ENCODE data around the gene TMEM248. TPM values are rescaled to one million over a fixed set of nuclear protein-coding genes. Genes with fewer than 3 reads are reported as not detected.
"Not testable (repeated sequence)": the region's sequence is repeated elsewhere in the genome, so short reads cannot be mapped to it uniquely, and the experiment has no call there.

The TMEM248 gene
- total RNA-seq, 1 experiment from 2014 or later = 126 TPM

DNA sequence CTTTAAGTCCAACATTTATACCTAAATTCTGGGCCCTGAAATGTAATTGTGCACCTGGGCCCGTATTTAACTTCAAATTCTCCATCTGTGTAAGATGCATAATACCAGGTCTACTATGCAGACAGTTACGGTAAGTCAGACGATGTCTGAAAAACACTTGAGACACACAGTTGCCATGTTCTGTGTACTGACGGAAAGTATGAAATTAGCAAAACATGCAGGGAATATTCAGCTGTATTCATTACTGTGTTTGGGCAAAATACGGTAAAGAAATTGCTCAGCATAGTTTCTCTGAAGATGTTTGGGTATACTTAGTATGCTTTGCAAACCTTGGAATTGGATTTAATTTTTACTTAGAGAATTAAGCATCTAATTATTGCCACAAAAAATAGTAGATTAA, 57.3 kb downstream of the TMEM248 start:
- H3K27me3 ChIP-seq (ENCODE audit: low read length); H3K4me3 ChIP-seq (ENCODE audit: low read length); H3K4me1 ChIP-seq (ENCODE audit: low read length); H3K27ac ChIP-seq (ENCODE audit: low read length); H3K9ac ChIP-seq (ENCODE audit: low read length); H3K79me2 ChIP-seq (ENCODE audit: low read length); H4K20me1 ChIP-seq (ENCODE audit: insufficient read depth, low read depth, low read length); H3K9me2 ChIP-seq (replicated peaks; ENCODE audit: insufficient read depth, low read length); H3K4me2 ChIP-seq (ENCODE audit: low read depth, low read length, poor library complexity, severe bottlenecking); H2AFZ ChIP-seq (ENCODE audit: low read length); H3K36me3 ChIP-seq (ENCODE audit: insufficient read depth, low read length); H3K9me3 ChIP-seq (ENCODE audit: low read length); DNase-seq: not testable (repeated sequence)

DNA sequence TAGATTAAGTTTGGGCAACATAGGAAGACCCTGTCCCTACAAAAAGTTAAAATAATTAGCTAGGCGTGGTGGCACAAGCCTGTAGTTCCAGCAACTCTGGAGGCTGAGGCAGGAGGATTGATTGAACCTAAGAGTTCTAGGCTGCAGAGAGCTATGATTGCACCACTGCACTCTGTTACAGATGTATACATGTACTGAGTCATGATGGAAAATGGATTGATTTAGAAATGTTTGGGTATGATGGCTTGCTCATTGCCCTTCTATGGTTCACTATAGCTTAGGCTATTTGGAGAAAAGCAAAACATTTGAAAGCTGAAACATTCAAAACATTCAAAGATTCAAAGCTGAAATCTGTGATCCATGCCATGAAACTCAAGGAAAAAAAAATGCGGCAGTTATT, 58.0 kb downstream of the TMEM248 start:
- H3K4me2 ChIP-seq (ENCODE audit: low read depth, low read length, poor library complexity, severe bottlenecking); H3K4me1 ChIP-seq (ENCODE audit: low read length); DNase-seq; H3K9me3 ChIP-seq (ENCODE audit: low read length); H4K20me1 ChIP-seq (ENCODE audit: insufficient read depth, low read depth, low read length); H2AFZ ChIP-seq (ENCODE audit: low read length); H3K27me3 ChIP-seq (ENCODE audit: low read length); H3K9ac ChIP-seq (ENCODE audit: low read length); H3K9me2 ChIP-seq (replicated peaks; ENCODE audit: insufficient read depth, low read length); H3K4me3 ChIP-seq (ENCODE audit: low read length); H3K27ac ChIP-seq (ENCODE audit: low read length); H3K79me2 ChIP-seq (ENCODE audit: low read length); H3K36me3 ChIP-seq (ENCODE audit: insufficient read depth, low read length): not testable (repeated sequence)

DNA sequence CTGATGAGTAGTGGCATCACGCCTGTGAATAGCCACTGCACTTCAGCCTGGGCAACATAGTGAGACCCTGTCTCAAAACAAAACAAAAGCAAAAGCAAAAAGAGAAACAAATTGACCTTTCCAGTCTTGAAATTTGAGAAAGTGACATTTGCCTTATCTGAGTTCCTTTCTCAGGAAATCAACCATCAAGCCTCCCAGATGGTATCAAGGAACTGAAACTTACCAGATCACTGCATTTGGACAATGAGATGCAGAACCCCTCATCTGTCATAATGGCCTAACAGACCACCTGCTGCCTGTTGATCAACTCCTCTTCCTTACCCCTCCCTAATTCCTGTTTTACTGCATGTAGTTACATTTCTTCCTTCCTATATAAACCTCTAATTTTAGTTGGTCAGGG, 59.3 kb downstream of the TMEM248 start:
- H3K9me2 ChIP-seq (replicated peaks; ENCODE audit: insufficient read depth, low read length); H4K20me1 ChIP-seq (ENCODE audit: insufficient read depth, low read depth, low read length); H2AFZ ChIP-seq (ENCODE audit: low read length); H3K27me3 ChIP-seq (ENCODE audit: low read length); H3K36me3 ChIP-seq (ENCODE audit: insufficient read depth, low read length); H3K9me3 ChIP-seq (ENCODE audit: low read length); H3K4me1 ChIP-seq (ENCODE audit: low read length); H3K4me3 ChIP-seq (ENCODE audit: low read length); H3K79me2 ChIP-seq (ENCODE audit: low read length); H3K9ac ChIP-seq (ENCODE audit: low read length); H3K4me2 ChIP-seq (ENCODE audit: low read depth, low read length, poor library complexity, severe bottlenecking): not testable (repeated sequence)
- peak; percentile 62 for DNase-seq
- H3K27ac ChIP-seq (ENCODE audit: low read length) = peak overlapping the region; percentile 49; the same call in 1 of the 2 replicates

DNA sequence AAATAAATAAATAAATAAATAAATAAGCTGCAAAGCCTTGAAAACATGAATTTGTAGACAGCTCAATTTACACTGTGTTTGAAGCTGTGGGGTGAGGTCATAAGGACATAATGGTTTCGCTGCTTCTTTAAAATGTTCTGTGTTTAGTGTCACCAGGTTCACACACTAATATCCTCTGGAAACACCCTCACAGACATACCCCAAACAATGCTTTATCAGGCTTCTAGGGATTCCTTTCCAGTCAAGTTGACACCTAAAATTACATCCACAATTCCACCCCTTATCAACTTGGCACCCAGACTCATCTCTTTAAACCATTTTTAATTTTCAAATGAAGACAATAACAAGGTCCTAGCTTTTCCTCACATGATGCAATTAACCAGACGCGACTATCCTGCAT, 68.5 kb downstream of the TMEM248 start:
- not testable (repeated sequence) for H3K4me2 ChIP-seq (ENCODE audit: low read depth, low read length, poor library complexity, severe bottlenecking); H3K9me2 ChIP-seq (replicated peaks; ENCODE audit: insufficient read depth, low read length); H3K9ac ChIP-seq (ENCODE audit: low read length); H3K9me3 ChIP-seq (ENCODE audit: low read length); H4K20me1 ChIP-seq (ENCODE audit: insufficient read depth, low read depth, low read length); H3K4me3 ChIP-seq (ENCODE audit: low read length); DNase-seq; H3K27me3 ChIP-seq (ENCODE audit: low read length); H3K27ac ChIP-seq (ENCODE audit: low read length); H2AFZ ChIP-seq (ENCODE audit: low read length)
- Histone ChIP-seq H3K79me2 (ENCODE audit: low read length) (peaks cover 20% of the 10 kb centered on the region), H3K4me1 (ENCODE audit: low read length) (peaks cover 12% of the 10 kb centered on the region), H3K36me3 (ENCODE audit: insufficient read depth, low read length) (peaks cover 21% of the 10 kb centered on the region)

DNA sequence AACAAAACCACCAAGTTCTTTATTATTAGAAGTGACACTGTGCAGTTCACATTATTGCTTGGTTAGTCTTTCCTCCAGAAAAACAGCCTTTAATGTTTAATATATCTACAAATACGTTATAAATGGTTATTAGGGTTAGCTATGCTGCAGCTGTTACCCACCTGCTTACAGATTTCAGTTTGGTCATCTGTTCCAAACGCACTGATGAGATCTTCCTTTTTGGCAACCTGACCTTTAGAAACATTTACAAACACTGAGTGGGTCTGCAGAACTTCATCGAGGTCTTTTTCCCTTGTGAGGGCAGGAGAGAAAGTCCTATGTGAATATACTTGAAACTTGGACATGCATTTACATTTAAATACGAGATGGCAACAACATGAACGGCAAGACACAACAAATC, 73.0 kb downstream of the TMEM248 start:
- not testable (repeated sequence) for H3K9me3 ChIP-seq (ENCODE audit: low read length); H2AFZ ChIP-seq (ENCODE audit: low read length); H4K20me1 ChIP-seq (ENCODE audit: insufficient read depth, low read depth, low read length); H3K27ac ChIP-seq (ENCODE audit: low read length); H3K9me2 ChIP-seq (replicated peaks; ENCODE audit: insufficient read depth, low read length); DNase-seq; H3K27me3 ChIP-seq (ENCODE audit: low read length)
- peaks cover 40% of the 10 kb centered on the region for H3K79me2 ChIP-seq (ENCODE audit: low read length)
- H3K4me3 ChIP-seq (ENCODE audit: low read length) = peak overlapping the region; percentile 83; the same call in 1 of the 2 replicates
- H3K4me1 ChIP-seq (ENCODE audit: low read length) = peaks cover 18% of the 10 kb centered on the region
- peak overlapping the region; percentile 87 for H3K4me2 ChIP-seq (ENCODE audit: low read depth, low read length, poor library complexity, severe bottlenecking)
- H3K9ac ChIP-seq (ENCODE audit: low read length) = peak overlapping the region; percentile 79; the same call in 1 of the 2 replicates
- peaks cover 15% of the 10 kb centered on the region for H3K36me3 ChIP-seq (ENCODE audit: insufficient read depth, low read length)

DNA sequence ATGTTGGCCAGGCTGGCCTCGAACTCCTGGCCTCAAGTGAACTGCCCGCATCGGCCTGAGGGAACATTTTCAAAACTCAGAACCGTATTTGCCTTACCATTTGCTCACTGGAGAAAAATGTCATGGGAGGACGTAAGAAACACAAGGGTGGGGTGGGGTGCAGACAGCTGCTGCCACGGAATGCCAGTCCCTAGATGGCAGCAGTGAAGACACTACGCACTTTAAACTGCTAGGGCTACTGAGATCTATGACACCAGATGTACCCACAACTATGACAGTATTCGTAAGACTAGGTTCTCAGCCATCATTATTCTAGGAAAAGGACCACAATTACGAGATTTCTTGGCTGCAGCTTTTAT, 73.6 kb downstream of the TMEM248 start:
- H3K27me3 ChIP-seq (ENCODE audit: low read length); H3K9me2 ChIP-seq (replicated peaks; ENCODE audit: insufficient read depth, low read length); H2AFZ ChIP-seq (ENCODE audit: low read length); H3K9me3 ChIP-seq (ENCODE audit: low read length); H4K20me1 ChIP-seq (ENCODE audit: insufficient read depth, low read depth, low read length): not testable (repeated sequence)
- peaks cover 18% of the 10 kb centered on the region for H3K4me1 ChIP-seq (ENCODE audit: low read length)
- H3K27ac ChIP-seq (ENCODE audit: low read length) = peak overlapping the region; percentile 47
- peak overlapping the region; percentile 87 for H3K4me2 ChIP-seq (ENCODE audit: low read depth, low read length, poor library complexity, severe bottlenecking)
- peaks cover 15% of the 10 kb centered on the region for H3K36me3 ChIP-seq (ENCODE audit: insufficient read depth, low read length)
- H3K4me3 ChIP-seq (ENCODE audit: low read length) = peak overlapping the region; percentile 83
- DNase-seq = peak; percentile 75
- peak overlapping the region; percentile 79 for H3K9ac ChIP-seq (ENCODE audit: low read length)
- H3K79me2 ChIP-seq (ENCODE audit: low read length) = peaks cover 40% of the 10 kb centered on the region

DNA sequence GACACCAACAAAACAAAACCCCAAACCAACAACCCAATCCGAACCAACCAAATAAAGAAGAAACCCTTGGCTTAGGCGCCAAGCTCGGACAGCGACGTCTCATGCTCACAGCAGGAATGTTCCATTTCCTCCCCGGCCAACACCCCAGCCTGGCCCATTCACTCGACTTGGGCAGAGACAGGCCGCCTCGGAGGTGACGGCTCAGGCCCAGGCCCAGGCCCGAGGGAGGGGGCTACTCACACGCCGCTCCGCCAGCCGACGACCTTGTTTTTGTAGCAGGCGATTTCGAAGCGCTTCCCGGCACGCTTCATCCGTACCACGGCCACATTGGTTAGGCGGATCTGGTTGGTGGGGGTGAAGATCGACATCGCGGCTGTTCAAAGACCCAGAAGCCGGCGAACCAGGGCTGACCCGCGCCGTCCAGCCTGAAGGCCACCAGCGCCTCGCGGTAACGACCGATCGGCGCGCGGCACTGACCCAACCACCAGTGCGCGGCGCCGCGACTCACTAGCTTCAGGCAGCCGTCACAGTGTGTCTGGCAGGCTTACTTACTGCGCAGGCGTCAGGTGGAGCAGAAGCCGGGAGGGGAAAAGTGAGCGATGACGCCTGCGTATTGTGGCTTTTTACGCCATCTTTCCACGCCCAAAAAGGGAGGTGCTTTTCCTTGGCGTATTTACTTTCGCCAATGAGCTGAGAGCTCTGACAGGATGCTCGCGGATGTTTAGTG, 74.2 kb downstream of the TMEM248 start, which contains the start of gene SBDS:
Gene SBDS (minus strand): TSS at position 537 of the 727 bp plus-strand sequence. CDS start 169 bp downstream, at position 368.
- not testable (repeated sequence) for H3K9me3 ChIP-seq (ENCODE audit: low read length)

DNA sequence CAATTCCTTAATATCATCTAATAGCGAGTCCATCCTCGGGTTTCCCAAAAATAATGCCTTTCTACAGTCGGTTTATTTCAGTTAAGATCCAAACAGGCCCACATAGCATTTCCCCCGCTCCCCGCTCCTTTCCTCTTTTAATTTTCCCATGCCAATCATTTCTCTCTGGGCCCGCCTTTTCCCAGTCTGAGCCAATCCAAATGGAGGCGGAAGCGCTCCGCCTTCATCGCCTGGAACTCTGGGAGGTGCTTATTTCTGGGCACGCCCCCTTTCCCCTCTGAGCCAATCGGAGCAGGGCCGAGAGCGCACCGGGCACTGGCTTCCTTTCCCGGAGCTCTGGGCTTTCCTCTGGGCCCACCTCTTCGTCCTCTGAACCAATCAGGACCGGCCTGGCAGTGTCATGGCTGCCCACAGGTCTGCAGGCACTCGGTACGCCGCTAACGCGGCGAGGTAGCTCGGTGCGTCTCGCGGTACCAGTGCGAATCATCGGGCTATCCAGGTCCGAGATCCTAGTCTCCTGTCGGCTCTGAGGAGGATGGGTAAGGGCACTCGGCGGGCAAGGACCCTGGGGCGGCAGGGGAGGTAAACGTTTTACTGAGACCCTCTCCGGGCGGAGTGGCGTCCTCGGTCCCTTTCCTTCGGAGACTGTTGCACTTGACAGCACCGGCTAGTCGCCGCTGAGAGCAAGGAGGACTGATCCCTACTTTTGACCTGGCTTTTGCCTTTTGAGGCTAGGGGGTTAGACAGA, 75.6 kb downstream of the TMEM248 start, which contains the start of gene TYW1:
Gene TYW1 (plus strand): TSS at position 390 of the 748 bp plus-strand sequence. CDS start 146 bp downstream, at position 536.
- Histone ChIP-seq H3K36me3 (ENCODE audit: insufficient read depth, low read length) (peaks cover 12% of the 10 kb centered on the region), H3K79me2 (ENCODE audit: low read length) (peaks cover 40% of the 10 kb centered on the region), H3K27ac (ENCODE audit: low read length) (peak within 1 kb of the TSS; percentile 52), H3K9ac (ENCODE audit: low read length) (peak within 1 kb of the TSS; percentile 80), H2AFZ (ENCODE audit: low read length) (peak within 1 kb of the TSS; percentile 88), H3K4me1 (ENCODE audit: low read length) (peaks cover 18% of the 10 kb centered on the region), H3K4me3 (ENCODE audit: low read length) (peak within 1 kb of the TSS; percentile 91), H3K4me2 (ENCODE audit: low read depth, low read length, poor library complexity, severe bottlenecking) (peak within 1 kb of the TSS; percentile 92)
- H3K27me3 ChIP-seq (ENCODE audit: low read length); H4K20me1 ChIP-seq (ENCODE audit: insufficient read depth, low read depth, low read length); H3K9me3 ChIP-seq (ENCODE audit: low read length); H3K9me2 ChIP-seq (replicated peaks; ENCODE audit: insufficient read depth, low read length): not testable (repeated sequence)
- DNase-seq = peak; percentile 99

More for the DNA sequence above, 74.2 kb downstream of the TMEM248 start, which contains the start of gene SBDS:
- not testable (repeated sequence) for H3K9me2 ChIP-seq (replicated peaks; ENCODE audit: insufficient read depth, low read length); H2AFZ ChIP-seq (ENCODE audit: low read length); H4K20me1 ChIP-seq (ENCODE audit: insufficient read depth, low read depth, low read length); H3K27me3 ChIP-seq (ENCODE audit: low read length)
- peak within 1 kb of the TSS; percentile 47 for H3K27ac ChIP-seq (ENCODE audit: low read length)
- DNase-seq = peak; percentile 99
- H3K4me2 ChIP-seq (ENCODE audit: low read depth, low read length, poor library complexity, severe bottlenecking) = peak within 1 kb of the TSS; percentile 87
- peaks cover 40% of the 10 kb centered on the region for H3K79me2 ChIP-seq (ENCODE audit: low read length)
- H3K4me3 ChIP-seq (ENCODE audit: low read length) = peak within 1 kb of the TSS; percentile 83
- H3K4me1 ChIP-seq (ENCODE audit: low read length) = peaks cover 18% of the 10 kb centered on the region
- H3K9ac ChIP-seq (ENCODE audit: low read length) = peak within 1 kb of the TSS; percentile 79
- peaks cover 14% of the 10 kb centered on the region for H3K36me3 ChIP-seq (ENCODE audit: insufficient read depth, low read length)
